PC-9 (cell line): ENCODE results near the gene ICE2.

ENCODE experiments used
- EZH2 ChIP-seq: fragments of 200-600 bp; sonication (generic); IDR thresholded peaks from 2 replicates; pipeline ENCODE4 v1.8.0; 2017; ENCODE audit warnings: antibody characterized with exemption, low read depth
- TF ChIP-seq, protein P1 (sequence below): fragments of 200-600 bp; sonication (generic); conservative IDR thresholded peaks from 2 replicates; pipeline ENCODE4 v1.6.1; 2017; ENCODE audit warnings: mixed run types, antibody characterized with exemption, mild to moderate bottlenecking, moderate library complexity

- TF ChIP-seq, protein P1, sequence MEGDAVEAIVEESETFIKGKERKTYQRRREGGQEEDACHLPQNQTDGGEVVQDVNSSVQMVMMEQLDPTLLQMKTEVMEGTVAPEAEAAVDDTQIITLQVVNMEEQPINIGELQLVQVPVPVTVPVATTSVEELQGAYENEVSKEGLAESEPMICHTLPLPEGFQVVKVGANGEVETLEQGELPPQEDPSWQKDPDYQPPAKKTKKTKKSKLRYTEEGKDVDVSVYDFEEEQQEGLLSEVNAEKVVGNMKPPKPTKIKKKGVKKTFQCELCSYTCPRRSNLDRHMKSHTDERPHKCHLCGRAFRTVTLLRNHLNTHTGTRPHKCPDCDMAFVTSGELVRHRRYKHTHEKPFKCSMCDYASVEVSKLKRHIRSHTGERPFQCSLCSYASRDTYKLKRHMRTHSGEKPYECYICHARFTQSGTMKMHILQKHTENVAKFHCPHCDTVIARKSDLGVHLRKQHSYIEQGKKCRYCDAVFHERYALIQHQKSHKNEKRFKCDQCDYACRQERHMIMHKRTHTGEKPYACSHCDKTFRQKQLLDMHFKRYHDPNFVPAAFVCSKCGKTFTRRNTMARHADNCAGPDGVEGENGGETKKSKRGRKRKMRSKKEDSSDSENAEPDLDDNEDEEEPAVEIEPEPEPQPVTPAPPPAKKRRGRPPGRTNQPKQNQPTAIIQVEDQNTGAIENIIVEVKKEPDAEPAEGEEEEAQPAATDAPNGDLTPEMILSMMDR, result no peak
- no peak for TF ChIP-seq EZH2
These were observed 104.3 kb downstream of the ICE2 start for GRCh38 chr15:60374628-60375081.
